ENCODE measurements around the gene TEX52. TPM values are rescaled to one million over a fixed set of nuclear protein-coding genes. Genes with fewer than 3 reads are reported as not detected.

Gene TEX52
- total and polyA plus RNA-seq, 2 donors (not counting 3 experiments of a cell fraction or from before 2014, with no cell fraction given): not detected

DNA sequence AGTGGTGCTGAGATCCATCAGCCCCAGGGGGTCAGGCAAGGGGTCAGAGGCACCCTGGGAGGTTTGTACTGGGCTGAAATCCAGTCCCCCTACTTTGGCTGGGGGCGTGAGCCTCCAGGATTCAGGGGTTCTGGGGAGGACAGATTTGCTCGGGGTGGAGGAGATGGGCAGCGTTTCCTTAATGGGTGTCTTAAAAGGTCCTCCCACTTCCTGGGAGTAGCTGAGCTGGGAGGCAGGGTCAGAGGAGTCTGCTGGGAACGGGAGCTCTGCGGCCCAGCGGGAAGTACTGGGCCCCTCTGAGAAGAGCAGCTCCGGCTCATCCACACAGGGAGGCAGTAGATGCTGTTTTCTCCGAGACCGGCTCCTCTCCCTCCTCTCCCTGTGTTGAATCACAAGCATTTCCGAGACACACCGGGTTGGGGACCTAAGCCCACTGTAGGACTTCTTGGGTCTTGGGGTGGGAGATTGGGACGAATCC lies 2.1 kb upstream of the TEX52 start:
- intact Hi-C loops (cut with micrococcal nuclease) (no loop called here), dilution Hi-C loops (cut with MboI; ENCODE audit: extremely low pct_ligation_motif_present, low sequenced_read_pairs) (no loop called here)
- BruUV-seq (replicated peaks): no TSS peak
- Histone ChIP-seq H3K9me1 (replicated peaks; ENCODE audit: control insufficient read depth, extremely low read depth, insufficient read depth, low read length) (no peaks in the 10 kb centered on the region), H3K27ac (ENCODE audit: insufficient read depth, low read depth, low read length) (no peak overlapping the region), H4K20me1 (replicated peaks; ENCODE audit: control insufficient read depth, extremely low read depth, insufficient read depth, low read length) (no peaks in the 10 kb centered on the region), H2AFZ (ENCODE audit: low read depth, low read length) (no peak overlapping the region), H3K9ac (replicated peaks; ENCODE audit: extremely low read depth, insufficient read depth, low read length) (no peak overlapping the region), H3K9me3 (replicated peaks; ENCODE audit: control insufficient read depth, insufficient read depth, low read length) (no peaks in the 10 kb centered on the region), H3K27me3 (ENCODE audit: control insufficient read depth in 2 of 2, insufficient read depth in 2 of 2, low read length in 2 of 2) (no peaks in the 10 kb centered on the region), H3K4me2 (ENCODE audit: insufficient read depth, low read length) (no peak overlapping the region), H3K36me3 (ENCODE audit: control insufficient read depth in 2 of 2, extremely low read depth in 1 of 2, insufficient read depth in 2 of 2, low read length in 2 of 2) (peaks cover 2 to 11% of the 10 kb centered on the region in 2 experiments), H3K4me3 (replicated peaks in 1 of 3; ENCODE audit: insufficient read depth in 1 of 3, low read depth in 1 of 3, low read length in 3 of 3) (no peak overlapping the region), H3K4me1 (ENCODE audit: control insufficient read depth, extremely low read depth, insufficient read depth, low read length) (no peaks in the 10 kb centered on the region), H3K79me2 (ENCODE audit: control insufficient read depth, insufficient read depth, low read length) (no peaks in the 10 kb centered on the region)
- DNase-seq (ENCODE audit: low read depth, low spot score) (no peak), FAIRE-seq (no peak)
- ChIA-PET CTCF (interaction anchor here (3.2 kb wide), 1 partner anchor 183 kb away, joined by 14 read pairs; no protein-coding TSS in a partner anchor), POLR2A (no interaction called here)
- TF ChIP-seq, protein P1, sequence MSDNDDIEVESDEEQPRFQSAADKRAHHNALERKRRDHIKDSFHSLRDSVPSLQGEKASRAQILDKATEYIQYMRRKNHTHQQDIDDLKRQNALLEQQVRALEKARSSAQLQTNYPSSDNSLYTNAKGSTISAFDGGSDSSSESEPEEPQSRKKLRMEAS (IDR thresholded peaks at IDR 0.05; ENCODE audit: insufficient read depth, insufficient read length): no peak
- no peak for TF ChIP-seq FOS (IDR thresholded peaks at IDR 0.05; ENCODE audit: borderline replicate concordance, insufficient read depth, low read length)
- no peak for TF ChIP-seq EZH2 (IDR thresholded peaks at IDR 0.05; ENCODE audit: borderline replicate concordance, low read depth, low read length, severe bottlenecking)
- TF ChIP-seq MYC (IDR thresholded peaks at IDR 0.05; ENCODE audit: low read depth, low read length): no peak
- no peak for TF ChIP-seq GATA2 (IDR thresholded peaks at IDR 0.05; ENCODE audit: insufficient read depth, insufficient read length, low read depth, low read length)
- no peak for TF ChIP-seq JUN (IDR thresholded peaks at IDR 0.05; ENCODE audit: borderline replicate concordance, insufficient read depth, insufficient read length, low read depth)
- no peak for TF ChIP-seq CTCF (IDR thresholded peaks at IDR 0.05; ENCODE audit: extremely low read depth in 1 of 2, insufficient read depth in 1 of 2, low read depth in 1 of 2, low read length in 2 of 2)
- no peak for TF ChIP-seq POLR2A (IDR thresholded peaks at IDR 0.05; ENCODE audit: low read depth, low read length)
- TF ChIP-seq POLR2AphosphoS5 (IDR thresholded peaks at IDR 0.05; ENCODE audit: insufficient read depth, low read depth, low read length): no peak

Measured in endothelial cell of umbilical vein (primary cell).